ENCODE results near the gene FUT7. TPM values are rescaled to one million over a fixed set of nuclear protein-coding genes. Genes with fewer than 3 reads are reported as not detected.

The FUT7 gene
- total and polyA plus RNA-seq, 2 experiments from 2014 or later: not detected

- Histone ChIP-seq H3K36me3 (no peaks in the 10 kb centered on the region), H3K9me3 (ENCODE audit: low read depth) (no peaks in the 10 kb centered on the region)
Measured at GRCh38 chr9:137021568-137021978, 10.3 kb downstream of the FUT7 start.

GRCh38 chr9:137020771-137021567 is 10.9 kb downstream of the FUT7 start:
- H3K27me3 ChIP-seq: no peaks in the 10 kb centered on the region
- DNase-seq (ENCODE audit: low read depth in 1 of 2, low spot score in 1 of 2): no peak
- H3K4me1 ChIP-seq (ENCODE audit: low read depth): no peaks in the 10 kb centered on the region
- H3K4me3 ChIP-seq: no peak overlapping the region
- no peak for TF ChIP-seq CTCF (IDR thresholded peaks at IDR 0.05; ENCODE audit: low read depth, low read length)
- no peak overlapping the region for H3K27ac ChIP-seq
- peaks cover 2% of the 10 kb centered on the region for H3K36me3 ChIP-seq
- no peaks in the 10 kb centered on the region for H3K9me3 ChIP-seq (ENCODE audit: low read depth)

More at GRCh38 chr9:137021568-137021978, 10.3 kb downstream of the FUT7 start:
- no peak for TF ChIP-seq CTCF (IDR thresholded peaks at IDR 0.05; ENCODE audit: low read depth, low read length)
- Histone ChIP-seq H3K4me1 (ENCODE audit: low read depth) (no peaks in the 10 kb centered on the region), H3K27me3 (no peaks in the 10 kb centered on the region), H3K4me3 (no peak overlapping the region), H3K27ac (no peak overlapping the region)
- no peak for DNase-seq (ENCODE audit: low read depth in 1 of 2, low spot score in 1 of 2)

- Histone ChIP-seq H3K36me3 (peaks cover 9% of the 10 kb centered on the region), H3K27ac (no peak overlapping the region), H3K9me3 (ENCODE audit: low read depth) (no peaks in the 10 kb centered on the region), H3K27me3 (no peaks in the 10 kb centered on the region), H3K4me1 (ENCODE audit: low read depth) (no peaks in the 10 kb centered on the region), H3K4me3 (no peak overlapping the region)
- DNase-seq (ENCODE audit: low read depth in 1 of 2, low spot score in 1 of 2): no peak
- no peak for TF ChIP-seq CTCF (IDR thresholded peaks at IDR 0.05; ENCODE audit: low read depth, low read length)
Measured at GRCh38 chr9:137019891-137020683, 11.8 kb downstream of the FUT7 start.

- no peak for DNase-seq (ENCODE audit: low read depth in 1 of 2, low spot score in 1 of 2)
- H3K4me3 ChIP-seq: no peak overlapping the region
- no peaks in the 10 kb centered on the region for H3K4me1 ChIP-seq (ENCODE audit: low read depth)
- no peak for TF ChIP-seq CTCF (IDR thresholded peaks at IDR 0.05; ENCODE audit: low read depth, low read length)
- no peaks in the 10 kb centered on the region for H3K9me3 ChIP-seq (ENCODE audit: low read depth)
- H3K27ac ChIP-seq: no peak overlapping the region
- H3K36me3 ChIP-seq: peaks cover 9% of the 10 kb centered on the region
- H3K27me3 ChIP-seq: no peaks in the 10 kb centered on the region
Measured at GRCh38 chr9:137018761-137019559, 12.9 kb downstream of the FUT7 start.

DNA sequence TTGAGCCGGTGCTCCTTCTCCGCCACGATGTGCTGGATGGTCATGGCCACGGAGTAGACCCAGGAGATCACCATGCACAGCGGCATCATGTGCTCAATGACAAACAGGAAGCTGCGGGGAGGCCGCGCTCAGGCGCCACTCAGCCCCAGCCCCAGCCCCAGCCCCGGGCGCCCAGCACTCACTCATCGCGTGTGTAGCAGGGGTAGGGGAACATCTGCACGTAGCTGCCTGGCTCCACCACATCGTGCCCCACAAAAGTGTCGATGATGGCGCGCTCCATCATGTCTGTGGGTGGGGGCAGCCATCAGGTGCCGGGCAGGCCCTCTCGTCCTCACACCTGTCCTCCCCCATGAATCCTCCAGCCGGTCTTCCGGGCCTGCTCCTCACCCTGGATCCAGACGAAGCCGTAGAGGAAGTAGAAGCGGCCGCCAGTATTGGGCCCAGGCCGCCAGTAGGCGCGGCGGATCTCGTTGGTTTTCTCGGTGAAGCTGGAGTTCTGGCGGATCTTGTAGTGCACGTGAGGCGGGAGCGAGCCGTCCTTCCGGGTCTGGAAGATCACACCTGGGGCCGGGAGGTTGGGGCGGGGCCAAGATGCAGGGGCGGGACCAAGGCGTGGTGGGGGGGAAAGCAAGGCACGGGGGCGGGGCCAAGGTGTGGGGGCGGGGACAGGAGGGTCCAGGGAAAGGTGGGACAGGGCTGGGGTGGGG is 13.9 kb downstream of the FUT7 start:
- peaks cover 9% of the 10 kb centered on the region for H3K36me3 ChIP-seq
- H3K27ac ChIP-seq: no peak overlapping the region
- no peaks in the 10 kb centered on the region for H3K27me3 ChIP-seq
- H3K4me1 ChIP-seq (ENCODE audit: low read depth): no peaks in the 10 kb centered on the region
- no peak overlapping the region for H3K4me3 ChIP-seq
- no peak for TF ChIP-seq CTCF (IDR thresholded peaks at IDR 0.05; ENCODE audit: low read depth, low read length)
- H3K9me3 ChIP-seq (ENCODE audit: low read depth): no peaks in the 10 kb centered on the region
- DNase-seq (ENCODE audit: low read depth in 1 of 2, low spot score in 1 of 2): no peak

Measured in cardiac muscle cell (in vitro differentiated cells and primary cell).